Testis (tissue), 2 donors: ENCODE measurements around the gene SLC6A18.
"Not testable (repeated sequence)": the region's sequence is repeated elsewhere in the genome, so short reads cannot be mapped to it uniquely, and the experiment has no call there.

Experiments
- CTCF ChIP-seq, 3 experiments: fragments of 450-650 bp in 2 of 3; fragments of 200-600 bp in 1 of 3; sonication (generic) in 1 of 3; IDR thresholded peaks; one replicate each; pipeline ENCODE4 v1.5.1; 2016 to 2019; ENCODE audit warnings: antibody characterized with exemption in 3 of 3, mild to moderate bottlenecking in 2 of 3, moderate library complexity in 1 of 3
- POLR2A ChIP-seq: fragments of 450-650 bp; IDR thresholded peaks from one replicate; pipeline ENCODE4 v1.6.1; 2017; ENCODE audit warnings: antibody characterized with exemption, mild to moderate bottlenecking, moderate library complexity

DNA sequence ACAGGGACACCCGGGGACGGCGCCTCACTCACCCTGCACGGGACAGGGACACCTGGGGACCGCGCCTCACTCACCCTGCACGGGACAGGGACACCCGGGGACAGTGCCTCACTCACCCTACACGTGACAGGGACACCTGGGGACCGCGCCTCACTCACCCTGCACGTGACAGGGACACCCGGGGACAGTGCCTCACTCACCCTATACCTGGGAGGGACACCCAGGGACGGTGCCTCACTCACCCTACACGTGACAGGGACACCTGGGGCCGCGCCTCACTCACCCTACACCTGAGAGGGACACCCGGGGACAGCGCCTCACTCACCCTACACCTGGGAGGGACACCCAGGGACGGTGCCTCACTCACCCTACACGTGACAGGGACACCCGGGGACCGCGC, 65.8 kb downstream of the SLC6A18 start:
- TF ChIP-seq CTCF (IDR thresholded peaks at IDR 0.05); POLR2A: not testable (repeated sequence)
